Measurements from ENCODE around the gene GPR143.

Gene GPR143

GRCh38 chrX:9706421-9706820, 59.2 kb downstream of the GPR143 start:
- no peak for DNase-seq

GRCh38 chrX:9704876-9705465, 60.7 kb downstream of the GPR143 start:
- DNase-seq = no peak

GRCh38 chrX:9703406-9703805, 62.2 kb downstream of the GPR143 start:
- DNase-seq = no peak

DNA sequence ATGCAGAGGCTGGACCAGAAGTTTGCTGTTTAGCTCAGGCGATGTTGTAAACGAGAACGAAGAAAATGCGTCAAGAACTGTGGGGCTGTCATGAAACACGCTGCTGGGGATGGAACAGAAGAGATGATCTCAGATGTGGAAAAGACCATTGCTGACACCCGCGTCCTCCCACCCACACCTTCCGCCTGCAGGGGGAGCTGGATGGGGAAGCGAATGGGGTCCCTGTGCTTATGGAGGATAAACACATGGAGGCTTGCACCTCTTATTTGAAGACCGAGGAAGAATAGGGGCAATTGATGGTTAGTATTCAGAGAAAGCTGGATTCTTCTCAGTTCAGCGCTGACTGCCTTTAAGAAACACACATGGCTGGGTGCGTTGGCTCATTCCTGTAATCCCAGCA, 63.9 kb downstream of the GPR143 start:
- DNase-seq = no peak

GRCh38 chrX:9700555-9700954, 65.1 kb downstream of the GPR143 start:
- no peak for DNase-seq

- DNase-seq = no peak
These were observed 67.1 kb downstream of the GPR143 start for GRCh38 chrX:9698576-9698975.

- no peak for DNase-seq
These were observed 72.2 kb downstream of the GPR143 start for GRCh38 chrX:9693307-9694001.

DNA sequence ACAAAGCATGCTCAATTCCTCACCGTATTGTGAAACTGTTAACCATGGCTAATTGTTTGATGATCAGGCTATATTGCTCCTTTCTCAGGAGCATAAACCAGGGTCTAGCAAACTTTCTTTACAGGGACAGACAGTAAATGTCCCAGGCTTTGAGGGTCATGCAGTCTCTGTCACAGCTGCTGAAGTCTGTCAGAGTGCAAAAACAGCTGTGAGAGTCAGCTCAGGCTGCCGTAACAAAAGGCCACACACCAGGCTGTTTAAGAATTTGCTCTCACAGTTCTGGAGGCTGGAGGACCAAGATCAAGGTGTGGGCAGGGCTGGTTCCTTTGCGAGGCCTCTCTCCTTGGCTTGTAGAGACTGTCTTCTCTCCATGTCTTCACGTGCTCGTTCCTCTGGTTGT, 75.6 kb downstream of the GPR143 start:
- no peak for DNase-seq

DNA sequence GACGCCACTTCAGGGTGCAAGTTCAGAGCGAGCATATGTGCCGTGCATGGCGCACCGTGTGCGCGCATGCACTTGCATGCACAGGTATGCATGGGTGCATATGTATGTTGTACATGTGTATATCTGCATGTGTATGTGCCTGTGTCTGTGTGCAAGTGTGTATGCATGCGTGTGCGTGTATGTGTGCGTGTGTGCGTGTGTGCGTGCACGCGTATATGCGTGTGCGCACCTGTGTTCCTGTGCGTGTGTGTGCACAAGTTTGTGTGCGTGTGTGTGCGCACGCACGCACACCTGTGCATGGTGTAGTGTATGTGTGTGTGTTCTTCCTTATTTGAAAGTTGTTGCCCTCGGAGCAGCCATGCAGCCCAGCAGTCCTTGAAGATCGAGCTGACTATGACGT, 76.8 kb downstream of the GPR143 start:
- DNase-seq = no peak

DNA sequence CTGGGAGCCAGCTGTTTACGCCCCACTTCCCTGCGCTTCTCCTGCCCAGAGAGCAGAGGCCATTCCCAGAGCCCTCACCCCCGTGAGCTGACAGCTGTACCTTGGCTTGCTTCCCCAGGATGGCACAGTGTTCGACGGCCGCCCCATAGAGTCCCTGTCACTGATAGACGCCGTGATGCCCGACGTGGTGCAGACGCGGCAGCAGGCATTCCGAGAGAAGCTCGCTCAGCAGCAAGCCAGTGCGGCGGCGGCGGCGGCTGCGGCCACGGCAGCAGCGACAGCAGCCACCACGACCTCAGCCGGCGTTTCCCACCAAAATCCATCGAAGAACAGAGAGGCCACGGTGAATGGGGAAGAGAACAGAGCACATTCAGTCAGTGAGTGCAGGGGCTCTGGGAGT, 77.7 kb downstream of the GPR143 start:
- DNase-seq = no peak

DNA sequence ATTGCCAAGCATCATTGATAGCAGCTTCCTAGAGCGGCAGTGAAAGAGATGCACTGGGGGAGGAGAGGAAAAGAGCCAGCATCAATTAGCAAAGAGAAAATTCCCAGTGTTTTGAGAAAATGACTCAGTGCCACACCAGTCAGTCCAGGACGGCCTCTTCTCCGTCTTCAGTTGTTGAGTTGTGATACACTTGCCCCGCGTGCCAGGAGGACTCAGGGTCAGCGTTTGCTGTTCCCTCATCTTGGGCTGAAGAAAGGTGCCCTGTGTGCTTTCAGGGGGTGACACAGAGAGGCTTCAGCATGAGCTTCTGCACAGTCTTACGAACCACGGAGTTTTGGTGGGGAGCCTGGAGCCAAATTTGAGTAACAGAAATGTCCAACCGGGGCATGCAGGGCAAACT, 82.3 kb downstream of the GPR143 start:
- DNase-seq = no peak

GRCh38 chrX:9682861-9683260, 82.8 kb downstream of the GPR143 start:
- DNase-seq = no peak

- no peak for DNase-seq
These were observed 83.2 kb downstream of the GPR143 start for GRCh38 chrX:9682456-9682855.

GRCh38 chrX:9681422-9681821, 84.2 kb downstream of the GPR143 start:
- no peak for DNase-seq

DNA sequence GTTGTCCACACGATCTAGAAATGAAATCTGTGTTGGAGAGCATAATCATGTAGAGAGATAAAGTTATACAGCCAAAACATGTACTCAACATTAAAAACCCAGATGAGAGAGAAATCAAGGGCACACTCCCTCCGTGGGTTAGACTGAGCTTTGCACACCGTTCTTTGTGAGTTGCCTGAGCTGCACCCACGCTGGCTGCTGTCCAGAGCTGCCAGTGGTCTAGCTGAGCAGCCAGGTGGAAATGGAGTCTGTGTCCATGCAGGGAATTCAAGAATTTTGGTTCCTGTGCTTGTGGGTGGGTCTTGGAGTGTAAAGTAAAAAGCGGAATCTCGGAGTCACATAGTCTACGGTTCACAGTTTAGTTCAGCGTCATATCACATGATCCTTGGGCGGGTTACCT, 84.6 kb downstream of the GPR143 start:
- no peak for DNase-seq

DNA sequence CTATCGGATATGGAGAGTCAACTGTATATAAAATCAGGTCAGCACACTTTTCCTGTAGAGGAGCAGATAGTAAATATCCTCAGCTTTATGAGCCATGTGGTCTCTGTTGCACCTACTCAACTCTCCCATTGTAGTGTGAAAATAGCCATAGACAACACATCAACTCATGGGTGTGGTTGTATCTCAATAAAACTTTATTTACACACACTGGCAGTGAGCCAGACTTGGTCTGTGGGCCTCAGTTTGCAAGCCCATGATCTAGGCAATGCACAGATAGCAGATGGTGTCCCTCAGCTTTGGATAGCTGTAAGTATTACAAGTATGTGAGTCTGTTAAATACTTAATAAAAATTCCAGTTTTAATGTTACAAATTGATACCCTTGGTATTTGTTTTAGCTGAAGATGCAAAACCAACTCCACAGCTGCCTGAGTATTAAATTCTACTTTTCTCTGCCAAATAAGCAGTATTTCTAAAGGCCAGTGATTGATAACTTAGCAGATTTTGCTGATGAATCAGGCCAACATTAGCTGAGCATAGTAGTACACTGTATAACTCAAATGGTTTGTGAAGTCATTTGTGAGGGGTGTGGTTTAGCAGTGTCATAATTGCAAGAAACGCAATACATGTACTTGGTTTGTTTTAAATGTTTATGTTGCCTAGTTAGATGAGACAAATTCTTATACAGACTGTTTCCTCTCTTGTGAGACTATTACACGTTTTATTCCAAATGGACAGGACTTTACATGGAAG, 87.3 kb downstream of the GPR143 start:
- DNase-seq = no peak

- no peak for DNase-seq
These were observed 88.4 kb downstream of the GPR143 start for GRCh38 chrX:9677098-9677739.

- no peak for DNase-seq
These were observed 88.9 kb downstream of the GPR143 start for GRCh38 chrX:9676738-9677097.

GRCh38 chrX:9676306-9676705, 89.3 kb downstream of the GPR143 start:
- DNase-seq = no peak
